Measurements from ENCODE around the gene MPHOSPH9.

DNA sequence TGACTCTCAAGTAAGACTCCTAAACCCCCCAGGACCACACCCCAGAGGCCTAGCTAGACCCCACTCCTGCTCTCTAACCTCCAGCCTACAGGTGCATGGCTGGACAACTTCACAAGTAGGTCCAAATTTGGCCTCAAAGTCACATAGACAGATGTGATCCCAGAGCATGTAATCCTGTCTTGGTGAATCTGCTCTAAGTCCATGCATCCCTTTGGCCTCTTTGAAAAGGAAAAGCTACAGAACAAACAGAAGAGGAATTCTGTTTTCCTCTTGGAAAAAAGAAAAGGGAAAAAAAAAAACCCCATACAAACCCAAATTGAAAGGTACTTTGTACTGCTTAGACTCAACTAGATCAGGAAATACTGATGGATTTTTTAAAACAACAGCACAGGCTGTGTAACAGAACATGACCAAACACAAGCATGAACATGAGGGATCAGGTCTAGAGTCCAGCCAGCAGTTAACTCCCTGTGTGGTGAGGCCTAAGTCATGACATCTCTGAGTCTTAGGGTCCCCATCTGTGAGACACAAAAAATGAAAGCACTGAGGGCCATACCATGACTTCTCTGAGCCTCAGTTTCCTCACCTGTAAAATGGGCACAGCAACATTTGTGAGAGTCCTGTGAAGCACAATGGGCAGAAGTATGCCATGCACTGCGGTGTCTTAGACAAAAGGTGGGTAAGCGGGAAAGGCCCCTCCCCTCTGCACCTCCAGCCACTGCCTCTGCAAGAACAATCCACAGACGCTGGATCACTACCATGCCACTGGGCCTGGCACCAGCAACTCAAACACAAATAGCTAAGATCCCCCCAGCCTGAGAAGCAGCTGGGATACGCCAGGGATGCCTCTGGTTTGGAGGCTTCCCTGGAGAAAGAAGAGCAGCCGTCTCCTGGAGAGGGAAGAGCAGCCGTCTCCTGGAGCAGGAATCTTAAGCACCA is 92.0 kb downstream of the MPHOSPH9 start:
- TF ChIP-seq, protein P1, sequence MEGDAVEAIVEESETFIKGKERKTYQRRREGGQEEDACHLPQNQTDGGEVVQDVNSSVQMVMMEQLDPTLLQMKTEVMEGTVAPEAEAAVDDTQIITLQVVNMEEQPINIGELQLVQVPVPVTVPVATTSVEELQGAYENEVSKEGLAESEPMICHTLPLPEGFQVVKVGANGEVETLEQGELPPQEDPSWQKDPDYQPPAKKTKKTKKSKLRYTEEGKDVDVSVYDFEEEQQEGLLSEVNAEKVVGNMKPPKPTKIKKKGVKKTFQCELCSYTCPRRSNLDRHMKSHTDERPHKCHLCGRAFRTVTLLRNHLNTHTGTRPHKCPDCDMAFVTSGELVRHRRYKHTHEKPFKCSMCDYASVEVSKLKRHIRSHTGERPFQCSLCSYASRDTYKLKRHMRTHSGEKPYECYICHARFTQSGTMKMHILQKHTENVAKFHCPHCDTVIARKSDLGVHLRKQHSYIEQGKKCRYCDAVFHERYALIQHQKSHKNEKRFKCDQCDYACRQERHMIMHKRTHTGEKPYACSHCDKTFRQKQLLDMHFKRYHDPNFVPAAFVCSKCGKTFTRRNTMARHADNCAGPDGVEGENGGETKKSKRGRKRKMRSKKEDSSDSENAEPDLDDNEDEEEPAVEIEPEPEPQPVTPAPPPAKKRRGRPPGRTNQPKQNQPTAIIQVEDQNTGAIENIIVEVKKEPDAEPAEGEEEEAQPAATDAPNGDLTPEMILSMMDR (IDR thresholded peaks at IDR 0.05; ENCODE audit: insufficient read depth, low read length): no peak
- no peak for TF ChIP-seq GABPA (IDR thresholded peaks at IDR 0.05; ENCODE audit: low read depth)
- no peak for TF ChIP-seq POLR2AphosphoS5 (IDR thresholded peaks at IDR 0.05; ENCODE audit: low read depth)

All from HL-60 (cell line).